ENCODE data around the gene RSPO1. TPM values are rescaled to one million over a fixed set of nuclear protein-coding genes. Genes with fewer than 3 reads are reported as not detected.
"Not testable (repeated sequence)": the region's sequence is repeated elsewhere in the genome, so short reads cannot be mapped to it uniquely, and the experiment has no call there.

Gene RSPO1
- polyA plus RNA-seq, 4 donors = 0.27 to 1.2 TPM; not detected in 2

GRCh38 chr1:37584544-37584943 lies 50.1 kb downstream of the RSPO1 start:
- H3K27ac ChIP-seq (ENCODE audit: low read depth in 1 of 3, low read length in 2 of 3); FAIRE-seq; H3K4me3 ChIP-seq (ENCODE audit: low read depth in 1 of 3, low read length in 3 of 3); H3K9me3 ChIP-seq (ENCODE audit: control insufficient read depth in 2 of 2, insufficient read depth in 1 of 2, low read depth in 1 of 2, low read length in 1 of 2); H3K4me1 ChIP-seq (ENCODE audit: control insufficient read depth in 3 of 3, insufficient read depth in 2 of 3, low read depth in 1 of 3, low read length in 2 of 3); H3K27me3 ChIP-seq (ENCODE audit: control insufficient read depth in 3 of 3, insufficient read depth in 3 of 3, low read length in 3 of 3); DNase-seq: not testable (repeated sequence)
- WGBS, 3 donors = 90 to 96% (median 95%) methylated on average over 4 of the region's 4 CpGs
- peaks cover 28 to 33% (median 32%) of the 10 kb centered on the region in 3 donors for H3K36me3 ChIP-seq (ENCODE audit: control insufficient read depth in 3 of 3, insufficient read depth in 2 of 3, low read depth in 1 of 3, low read length in 3 of 3)

GRCh38 chr1:37575692-37576091 lies 59.0 kb downstream of the RSPO1 start:
- no peak for FAIRE-seq
- no peak overlapping the region for H3K27ac ChIP-seq (ENCODE audit: low read depth in 1 of 3, low read length in 2 of 3)

GRCh38 chr1:37574834-37575480 lies 59.7 kb downstream of the RSPO1 start:
- Histone ChIP-seq H3K9me3 (ENCODE audit: control insufficient read depth in 2 of 2, insufficient read depth in 1 of 2, low read depth in 1 of 2, low read length in 1 of 2) (no peaks in the 10 kb centered on the region), H3K4me3 (ENCODE audit: low read depth in 1 of 3, low read length in 3 of 3) (no peak overlapping the region), H3K36me3 (ENCODE audit: control insufficient read depth in 3 of 3, insufficient read depth in 2 of 3, low read depth in 1 of 3, low read length in 3 of 3) (peaks cover 20 to 47% (median 30%) of the 10 kb centered on the region in 3 donors), H3K4me1 (ENCODE audit: control insufficient read depth in 3 of 3, insufficient read depth in 2 of 3, low read depth in 1 of 3, low read length in 2 of 3) (no peaks in the 10 kb centered on the region), H3K27me3 (ENCODE audit: control insufficient read depth in 3 of 3, insufficient read depth in 3 of 3, low read length in 3 of 3) (no peaks in the 10 kb centered on the region), H3K27ac (ENCODE audit: low read depth in 1 of 3, low read length in 2 of 3) (no peak overlapping the region)
- 60 to 86% (median 69%) methylated on average over 7 of the region's 7 CpGs for WGBS, 3 donors
- FAIRE-seq = no peak
- no peak for DNase-seq

More at GRCh38 chr1:37575692-37576091, 59.0 kb downstream of the RSPO1 start:
- Histone ChIP-seq H3K27me3 (ENCODE audit: control insufficient read depth in 3 of 3, insufficient read depth in 3 of 3, low read length in 3 of 3) (no peaks in the 10 kb centered on the region), H3K36me3 (ENCODE audit: control insufficient read depth in 3 of 3, insufficient read depth in 2 of 3, low read depth in 1 of 3, low read length in 3 of 3) (peaks cover 24 to 50% (median 35%) of the 10 kb centered on the region in 3 donors), H3K9me3 (ENCODE audit: control insufficient read depth in 2 of 2, insufficient read depth in 1 of 2, low read depth in 1 of 2, low read length in 1 of 2) (no peaks in the 10 kb centered on the region), H3K4me3 (ENCODE audit: low read depth in 1 of 3, low read length in 3 of 3) (no peak overlapping the region), H3K4me1 (ENCODE audit: control insufficient read depth in 3 of 3, insufficient read depth in 2 of 3, low read depth in 1 of 3, low read length in 2 of 3) (no peaks in the 10 kb centered on the region)
- WGBS, 3 donors = 75 to 95% (median 88%) methylated on average over 5 of the region's 5 CpGs
- no peak for DNase-seq

- no peak for DNase-seq
- no peak for FAIRE-seq
- H3K27ac ChIP-seq (ENCODE audit: low read depth in 1 of 3, low read length in 2 of 3) = no peak overlapping the region
- H3K9me3 ChIP-seq (ENCODE audit: control insufficient read depth in 2 of 2, insufficient read depth in 1 of 2, low read depth in 1 of 2, low read length in 1 of 2) = no peaks in the 10 kb centered on the region
- no peaks in the 10 kb centered on the region for H3K27me3 ChIP-seq (ENCODE audit: control insufficient read depth in 3 of 3, insufficient read depth in 3 of 3, low read length in 3 of 3)
- no peaks in the 10 kb centered on the region for H3K4me1 ChIP-seq (ENCODE audit: control insufficient read depth in 3 of 3, insufficient read depth in 2 of 3, low read depth in 1 of 3, low read length in 2 of 3)
- WGBS, 3 donors = 79 to 86% (median 84%) methylated on average over 3 of the region's 3 CpGs
- H3K36me3 ChIP-seq (ENCODE audit: control insufficient read depth in 3 of 3, insufficient read depth in 2 of 3, low read depth in 1 of 3, low read length in 3 of 3) = peaks cover 33 to 59% (median 41%) of the 10 kb centered on the region in 3 donors
- H3K4me3 ChIP-seq (ENCODE audit: low read depth in 1 of 3, low read length in 3 of 3) = no peak overlapping the region
Observed at GRCh38 chr1:37570528-37571334, 64.0 kb downstream of the RSPO1 start.

- H3K36me3 ChIP-seq (ENCODE audit: control insufficient read depth in 3 of 3, insufficient read depth in 2 of 3, low read depth in 1 of 3, low read length in 3 of 3) = peaks cover 24 to 44% (median 29%) of the 10 kb centered on the region in 3 donors
- DNase-seq (no peak), FAIRE-seq (no peak)
- peaks cover 0 to 8% (median 0%) of the 10 kb centered on the region in 3 donors for H3K4me1 ChIP-seq (ENCODE audit: control insufficient read depth in 3 of 3, insufficient read depth in 2 of 3, low read depth in 1 of 3, low read length in 2 of 3)
- 73 to 93% (median 86%) methylated on average over 3 of the region's 3 CpGs for WGBS, 3 donors
- no peaks in the 10 kb centered on the region for H3K9me3 ChIP-seq (ENCODE audit: control insufficient read depth in 2 of 2, insufficient read depth in 1 of 2, low read depth in 1 of 2, low read length in 1 of 2)
- H3K27ac ChIP-seq (ENCODE audit: low read depth in 1 of 3, low read length in 2 of 3) = no peak overlapping the region
- H3K4me3 ChIP-seq (ENCODE audit: low read depth in 1 of 3, low read length in 3 of 3) = no peak overlapping the region
- H3K27me3 ChIP-seq (ENCODE audit: control insufficient read depth in 3 of 3, insufficient read depth in 3 of 3, low read length in 3 of 3) = no peaks in the 10 kb centered on the region
Observed at GRCh38 chr1:37567023-37567422, 67.7 kb downstream of the RSPO1 start.

GRCh38 chr1:37564892-37565291 lies 69.8 kb downstream of the RSPO1 start:
- Histone ChIP-seq H3K27ac (ENCODE audit: low read depth in 1 of 3, low read length in 2 of 3) (no peak overlapping the region), H3K36me3 (ENCODE audit: control insufficient read depth in 3 of 3, insufficient read depth in 2 of 3, low read depth in 1 of 3, low read length in 3 of 3) (peaks cover 21 to 46% (median 26%) of the 10 kb centered on the region in 3 donors), H3K4me1 (ENCODE audit: control insufficient read depth in 3 of 3, insufficient read depth in 2 of 3, low read depth in 1 of 3, low read length in 2 of 3) (peaks cover 0 to 23% (median 0%) of the 10 kb centered on the region in 3 donors), H3K9me3 (ENCODE audit: control insufficient read depth in 2 of 2, insufficient read depth in 1 of 2, low read depth in 1 of 2, low read length in 1 of 2) (no peaks in the 10 kb centered on the region), H3K4me3 (ENCODE audit: low read depth in 1 of 3, low read length in 3 of 3) (no peak overlapping the region), H3K27me3 (ENCODE audit: control insufficient read depth in 3 of 3, insufficient read depth in 3 of 3, low read length in 3 of 3) (no peaks in the 10 kb centered on the region)
- DNase-seq (no peak), FAIRE-seq (no peak)

- peaks cover 13 to 47% (median 19%) of the 10 kb centered on the region in 3 donors for H3K36me3 ChIP-seq (ENCODE audit: control insufficient read depth in 3 of 3, insufficient read depth in 2 of 3, low read depth in 1 of 3, low read length in 3 of 3)
- H3K27ac ChIP-seq (ENCODE audit: low read depth in 1 of 3, low read length in 2 of 3) = no peak overlapping the region
- no peaks in the 10 kb centered on the region for H3K27me3 ChIP-seq (ENCODE audit: control insufficient read depth in 3 of 3, insufficient read depth in 3 of 3, low read length in 3 of 3)
- FAIRE-seq (no peak), DNase-seq (no peak)
- no peak overlapping the region for H3K4me3 ChIP-seq (ENCODE audit: low read depth in 1 of 3, low read length in 3 of 3)
- H3K4me1 ChIP-seq (ENCODE audit: control insufficient read depth in 3 of 3, insufficient read depth in 2 of 3, low read depth in 1 of 3, low read length in 2 of 3) = peaks cover 0 to 30% (median 0%) of the 10 kb centered on the region in 3 donors
- no peaks in the 10 kb centered on the region for H3K9me3 ChIP-seq (ENCODE audit: control insufficient read depth in 2 of 2, insufficient read depth in 1 of 2, low read depth in 1 of 2, low read length in 1 of 2)
- WGBS, 3 donors = 93 to 100% (median 95%) methylated on average over 1 of the region's 1 CpG
Observed at GRCh38 chr1:37562984-37563383, 71.7 kb downstream of the RSPO1 start.

Measured in small intestine (tissue), 7 donors.